HG03565 (cell line): ENCODE measurements around the gene LTK.
"Not testable (repeated sequence)": the region's sequence is repeated elsewhere in the genome, so short reads cannot be mapped to it uniquely, and the experiment has no call there.

Experiments used
- ATAC-seq: cut with Tn5 transposase; IDR thresholded peaks from one replicate; pipeline ENCODE4 v1.9.1; 2021; ENCODE audit warnings: mild to moderate bottlenecking, moderate library complexity; ENCODE audit not compliant: unreplicated experiment

LTK gene

DNA sequence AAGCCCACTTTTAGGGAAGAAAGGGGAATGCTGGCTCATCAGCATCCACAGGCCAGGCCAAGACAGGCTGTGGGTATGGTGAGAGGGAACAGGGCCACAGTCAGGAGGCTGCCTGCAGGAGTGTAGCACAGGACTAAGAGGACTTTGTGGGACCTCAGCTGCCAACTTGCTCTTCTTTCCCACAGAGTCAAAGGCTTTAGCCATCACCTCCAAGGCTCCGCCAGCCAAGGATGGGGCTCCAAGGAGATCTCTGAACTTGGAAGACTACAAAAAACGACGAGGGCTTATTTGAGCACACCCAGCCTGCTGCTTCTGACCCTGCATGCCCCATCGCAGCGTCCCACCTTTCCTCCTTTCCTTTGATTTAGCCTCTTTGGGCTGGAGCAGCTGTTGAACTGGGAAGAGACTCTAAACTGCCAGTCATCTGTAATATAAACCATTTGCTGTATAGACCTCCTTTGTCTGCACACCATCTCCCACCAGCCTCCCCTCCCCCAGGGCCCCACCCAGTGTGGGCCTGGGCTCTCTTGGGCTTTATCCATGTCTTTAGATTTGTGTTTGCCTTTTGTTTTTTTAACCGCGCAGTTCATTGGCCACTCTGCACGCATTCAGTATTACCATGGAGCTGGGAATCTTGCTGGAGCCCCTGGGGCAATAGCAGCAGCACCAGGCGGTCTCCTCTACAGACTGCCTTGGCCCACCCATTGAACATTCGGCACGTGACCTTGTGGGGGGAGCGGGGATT lies 33.1 kb downstream of the LTK start:
- ATAC-seq = no peak

DNA sequence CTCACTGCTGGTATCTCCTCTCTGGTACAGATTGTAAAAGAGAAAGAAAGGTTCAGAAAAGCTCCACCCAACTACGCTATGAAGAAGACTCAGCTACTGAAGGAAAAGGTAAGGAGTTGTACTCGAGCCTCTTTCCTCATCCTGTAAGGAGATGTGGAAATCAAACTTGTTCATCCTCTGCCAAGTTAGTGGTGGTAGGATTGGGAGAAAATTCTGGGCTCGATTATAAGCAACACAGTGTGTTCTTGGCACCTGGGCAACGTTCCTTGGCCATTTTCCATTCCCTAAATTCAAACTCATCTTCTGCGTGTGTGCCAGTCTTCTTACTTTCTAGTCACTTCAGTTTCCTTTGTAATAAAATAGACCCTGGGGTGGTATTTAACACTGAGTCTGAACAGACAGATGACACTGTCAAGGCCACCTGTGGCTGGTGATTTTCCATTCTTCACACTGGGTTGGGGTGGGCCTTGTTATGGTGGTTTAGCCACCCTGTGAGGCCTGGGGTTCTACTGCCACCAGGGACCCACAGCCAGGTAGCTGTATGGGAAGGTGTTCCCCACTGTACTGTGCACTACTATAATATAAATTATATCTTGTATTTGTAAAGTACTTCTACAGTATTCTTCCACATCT lies 37.1 kb downstream of the LTK start:
- no peak for ATAC-seq

DNA sequence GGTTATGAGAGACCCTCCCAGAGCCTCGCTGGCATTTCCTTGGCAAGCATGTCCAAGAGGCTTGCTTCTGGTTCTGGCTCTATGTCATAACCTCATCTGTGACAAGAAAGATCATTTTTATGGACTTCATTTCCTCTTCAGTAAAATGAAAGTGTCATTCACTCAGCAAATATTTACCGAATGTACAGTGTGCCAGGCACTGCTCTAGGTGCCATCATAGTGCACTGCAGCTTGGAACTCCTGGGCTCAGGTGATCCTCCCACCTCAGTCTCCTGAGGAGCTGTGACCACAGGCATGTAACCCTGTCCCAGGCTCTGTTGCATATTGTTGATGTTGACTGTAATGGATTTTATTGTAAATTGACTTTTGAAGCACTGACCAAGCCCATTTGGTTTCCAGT lies 38.7 kb downstream of the LTK start:
- no peak for ATAC-seq

DNA sequence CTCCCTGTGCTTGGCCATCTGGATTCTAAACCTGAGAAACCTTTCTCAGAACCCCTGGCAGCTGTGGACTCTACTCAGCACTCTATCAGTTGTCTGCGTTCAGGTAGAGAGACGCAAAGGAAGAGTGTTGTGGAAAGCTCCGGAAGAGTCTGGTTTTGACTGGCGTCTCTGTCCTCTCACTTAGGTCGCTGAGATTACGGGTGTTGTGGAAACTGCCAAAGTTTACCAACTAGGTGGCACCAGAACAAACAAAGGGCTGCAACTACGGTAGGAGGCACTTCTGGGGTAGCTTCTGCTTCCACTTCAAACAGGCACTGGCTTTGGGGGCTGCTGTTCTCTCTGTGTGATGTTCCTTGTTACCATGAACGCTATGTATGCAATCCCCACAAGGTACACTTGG lies 39.2 kb downstream of the LTK start:
- no peak for ATAC-seq

DNA sequence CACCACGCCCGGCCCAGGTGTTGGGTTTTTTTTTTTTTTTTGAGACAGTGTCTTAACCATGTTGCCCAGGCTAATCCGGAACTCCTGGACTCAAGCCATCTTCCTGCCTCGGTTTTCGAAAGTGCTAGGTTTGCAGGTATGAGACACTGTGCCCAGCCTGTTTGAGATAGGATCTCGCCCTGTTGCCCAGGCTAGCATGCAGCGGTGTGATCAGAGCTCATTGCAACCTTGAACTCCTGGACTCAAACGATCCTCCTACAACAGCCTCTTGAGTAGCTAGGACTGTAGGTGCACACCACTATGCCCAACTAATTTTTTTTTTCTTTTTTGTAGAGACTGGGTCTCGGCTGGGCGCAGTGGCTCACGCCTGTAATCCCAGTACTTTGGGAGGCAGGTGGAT lies 40.2 kb downstream of the LTK start:
- no peak for ATAC-seq

DNA sequence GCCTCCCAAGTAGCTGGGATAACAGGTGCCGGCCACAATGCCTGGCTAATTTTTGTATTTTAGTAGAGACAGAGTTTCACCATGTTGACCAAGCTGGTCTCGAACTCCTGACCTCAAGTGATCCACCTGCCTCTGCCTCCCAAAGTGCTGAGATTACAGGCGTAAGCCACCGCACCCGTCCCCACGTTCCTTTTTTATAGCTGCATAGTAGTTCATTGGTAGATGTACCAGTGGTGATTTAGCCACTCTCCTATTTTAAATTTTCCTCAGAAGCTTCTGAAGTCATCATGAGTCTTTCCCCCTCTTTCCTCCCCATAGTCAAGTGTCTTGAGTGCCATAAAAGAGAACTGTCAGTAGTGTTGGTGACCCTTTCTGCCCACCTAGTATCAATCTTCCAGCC lies 44.0 kb downstream of the LTK start:
- ATAC-seq = not testable (repeated sequence)

DNA sequence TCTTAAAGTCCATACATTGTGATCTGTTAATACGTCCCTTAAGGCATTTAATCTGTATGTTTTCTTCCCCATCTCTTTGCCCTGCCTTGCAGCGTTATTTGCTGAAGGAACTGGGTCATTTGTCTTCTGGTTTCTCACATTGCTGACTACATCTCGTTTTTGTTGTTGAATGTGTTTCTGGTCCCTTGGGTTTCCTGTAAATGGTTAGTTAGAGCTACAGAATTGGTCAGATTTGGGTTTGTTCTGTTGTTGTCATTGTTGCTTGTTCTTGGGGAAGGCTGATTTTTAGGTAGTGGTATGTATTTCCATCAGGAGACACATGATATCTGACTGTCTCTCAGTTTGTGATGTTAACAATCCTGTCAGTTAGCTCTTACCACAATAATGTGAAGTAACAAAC lies 46.9 kb downstream of the LTK start:
- no peak for ATAC-seq

DNA sequence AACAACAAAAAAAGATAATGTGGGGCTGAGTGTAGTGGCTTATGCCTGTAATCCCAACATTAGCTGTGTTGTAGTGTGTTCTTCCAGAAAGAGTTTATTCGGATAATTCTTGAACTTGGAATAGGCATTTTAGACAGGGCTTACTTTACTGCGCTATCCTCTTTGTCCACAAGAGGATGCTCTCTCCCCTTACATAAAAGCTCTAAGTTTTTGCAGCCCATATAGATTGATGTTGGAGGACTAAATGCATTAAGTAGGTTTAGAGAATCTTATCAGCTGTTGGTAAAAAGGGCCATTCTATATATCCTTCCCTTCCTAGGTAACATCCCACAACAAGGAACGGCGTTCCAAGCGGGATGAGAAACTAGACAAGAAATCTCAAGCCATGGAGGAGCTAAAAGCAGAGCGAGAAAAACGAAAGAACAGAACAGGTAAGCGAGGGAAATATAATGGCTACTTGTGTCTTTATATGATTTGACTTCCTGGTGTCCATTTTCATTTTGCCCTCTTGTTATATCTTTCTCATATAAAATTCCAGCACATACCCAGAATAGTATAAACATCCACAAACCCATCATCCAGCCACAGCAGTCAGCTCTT lies 47.7 kb downstream of the LTK start:
- no peak for ATAC-seq

DNA sequence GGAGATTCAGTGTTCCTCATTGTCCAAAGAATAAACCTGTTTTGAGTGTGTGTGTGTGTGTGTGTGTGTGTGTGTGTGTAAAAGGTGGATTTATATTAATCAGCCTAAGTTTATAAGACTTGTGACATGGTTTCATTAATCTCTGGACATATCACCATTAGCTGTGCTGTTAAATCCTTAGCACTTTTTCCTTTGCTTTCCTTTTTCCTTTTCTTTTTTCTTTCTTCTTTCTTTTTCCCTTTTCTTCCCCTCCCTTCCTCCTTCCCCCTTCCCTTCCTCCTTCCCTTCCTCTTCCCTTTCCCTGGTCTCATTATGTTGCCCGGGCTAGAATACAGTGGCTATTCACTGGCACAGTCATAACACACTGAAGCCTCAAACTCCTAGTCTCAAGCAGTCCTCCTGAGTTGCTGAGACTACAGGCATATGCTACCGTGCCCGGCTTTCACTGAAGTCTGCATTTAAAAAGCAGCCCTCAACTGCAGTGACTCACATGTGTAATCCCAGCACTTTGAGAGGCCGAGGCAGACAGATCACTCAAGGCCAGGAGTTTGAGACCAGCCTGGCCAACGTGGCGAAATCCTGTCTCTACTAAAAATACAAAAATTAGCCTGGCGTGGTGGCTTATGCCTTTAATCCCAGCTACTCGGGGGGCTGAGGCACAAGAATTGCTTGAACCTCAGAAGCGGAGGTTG lies 48.6 kb downstream of the LTK start:
- ATAC-seq = no peak

DNA sequence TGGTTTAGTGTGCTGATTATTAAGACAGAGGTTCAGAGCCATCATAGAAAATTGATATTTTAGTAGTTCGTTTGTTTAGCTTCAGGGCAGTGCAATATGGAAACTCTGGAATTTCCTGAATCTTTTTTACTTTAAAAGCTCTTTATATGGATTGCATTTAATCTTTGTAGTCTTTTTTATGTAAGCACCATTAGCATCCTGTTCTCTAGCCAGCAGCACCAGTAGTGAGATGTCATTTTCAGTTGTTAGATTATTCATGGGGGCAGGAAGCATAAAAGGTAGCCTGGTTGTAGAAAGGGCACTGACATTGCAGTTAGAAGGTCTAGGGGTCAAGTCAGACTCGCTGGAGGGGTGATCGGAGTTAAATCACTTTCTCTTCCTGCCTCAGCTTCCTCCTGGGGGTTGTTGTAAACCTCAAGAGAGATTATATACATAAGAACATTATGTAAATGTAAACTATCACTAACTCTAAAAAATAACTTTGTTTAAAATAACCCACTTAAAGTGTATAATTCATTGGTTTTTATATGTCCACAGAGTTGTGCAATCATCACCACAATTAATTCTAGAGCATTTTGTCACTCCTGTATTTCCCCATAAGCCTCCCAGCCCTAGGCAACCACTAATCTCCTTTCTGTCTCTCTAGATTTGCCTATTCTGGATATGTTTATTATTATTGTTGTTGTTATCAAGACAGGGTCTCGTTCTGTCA lies 51.4 kb downstream of the LTK start:
- no peak for ATAC-seq
